Esophagus (tissue), 2 donors: ENCODE measurements around the gene SF3B3. TPM values are rescaled to one million over a fixed set of nuclear protein-coding genes. Genes with fewer than 3 reads are reported as not detected.

Experiments
- H3K27ac ChIP-seq, 2 donors: one replicate each; pipeline ENCODE4 v1.5.1; 2013; ENCODE audit warnings: low read depth in 2 of 2, mild to moderate bottlenecking in 2 of 2, inconsistent platforms in 1 of 2, low read length in 1 of 2, moderate library complexity in 1 of 2
- H3K27me3 ChIP-seq, 2 donors: one replicate each; pipeline ENCODE4 v1.6.1; 2013; ENCODE audit warnings: low read length in 2 of 2, control low read depth in 1 of 2, mild to moderate bottlenecking in 1 of 2; ENCODE audit not compliant: insufficient read depth in 2 of 2, control insufficient read depth in 1 of 2
- H3K36me3 ChIP-seq, 2 donors: one replicate each; pipeline ENCODE4 v1.6.1; 2013; ENCODE audit warnings: low read length in 1 of 2; ENCODE audit not compliant: control insufficient read depth in 2 of 2, insufficient read depth in 2 of 2
- H3K4me1 ChIP-seq, 2 donors: one replicate each; pipeline ENCODE4 v1.6.1; 2013; ENCODE audit warnings: low read length in 1 of 2; ENCODE audit not compliant: control insufficient read depth in 2 of 2, insufficient read depth in 2 of 2
- H3K4me3 ChIP-seq, 2 donors: one replicate each; pipeline ENCODE4 v1.5.1; 2013; ENCODE audit warnings: low read length in 2 of 2, mild to moderate bottlenecking in 2 of 2, low read depth in 1 of 2, moderate library complexity in 1 of 2
- H3K9me3 ChIP-seq, 2 donors: one replicate each; pipeline ENCODE4 v1.6.1; 2013; ENCODE audit warnings: mild to moderate bottlenecking in 2 of 2, low read depth in 1 of 2, low read length in 1 of 2, moderate library complexity in 1 of 2; ENCODE audit not compliant: control insufficient read depth in 2 of 2, insufficient read depth in 1 of 2
- WGBS, 2 donors: extraction: QIAGEN DNeasy Blood & Tissue Kit; methylation state at CpG; one replicate each; pipeline ENCODE4 v1.1.7; 2013; 5-methylcytosine and 5-hydroxymethylcytosine counted together
- polyA plus RNA-seq, 2 donors: library from polyadenylated mRNA; stranded (reverse); fragments of 200-250 nt; gene quantifications; one replicate each; pipeline ENCODE4 v1.2.3, GENCODE V29; 2013
- donor health status: healthy with polysubstance abuse.
- donor health status: Bipolar disorder and iron deficiency.

The SF3B3 gene
- polyA plus RNA-seq, 2 donors = 114 to 129 TPM

DNA sequence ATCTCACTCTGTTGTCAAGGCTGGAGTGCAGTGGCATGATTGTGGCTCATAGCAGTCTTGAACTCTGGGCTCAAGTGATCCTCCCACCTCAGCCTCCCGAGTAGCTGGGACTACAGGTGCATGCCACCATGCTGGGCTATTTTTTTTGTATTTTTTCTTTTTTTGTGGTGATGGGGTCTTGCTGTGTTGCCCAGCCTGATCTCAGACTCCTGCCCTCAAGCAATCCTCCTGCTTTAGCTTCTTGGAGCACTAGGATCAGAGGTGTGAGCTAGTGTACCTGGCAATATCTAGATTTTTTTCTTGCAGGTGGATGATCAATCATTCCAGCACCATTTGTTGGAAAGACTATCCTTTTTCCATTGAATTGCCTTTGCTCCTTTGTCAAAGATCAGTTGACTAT lies 69.9 kb downstream of the SF3B3 start:
- peaks cover 8 to 18% of the 10 kb centered on the region in 2 donors for H3K4me1 ChIP-seq
- no peaks in the 10 kb centered on the region for H3K27me3 ChIP-seq
- H3K4me3 ChIP-seq = no peak overlapping the region
- 84 to 95% methylated on average over 1 of the region's 1 CpG for WGBS, 2 donors
- no peaks in the 10 kb centered on the region for H3K9me3 ChIP-seq
- no peaks in the 10 kb centered on the region for H3K36me3 ChIP-seq
- H3K27ac ChIP-seq = peak overlapping the region in 1 of 2 donors; percentile 47

DNA sequence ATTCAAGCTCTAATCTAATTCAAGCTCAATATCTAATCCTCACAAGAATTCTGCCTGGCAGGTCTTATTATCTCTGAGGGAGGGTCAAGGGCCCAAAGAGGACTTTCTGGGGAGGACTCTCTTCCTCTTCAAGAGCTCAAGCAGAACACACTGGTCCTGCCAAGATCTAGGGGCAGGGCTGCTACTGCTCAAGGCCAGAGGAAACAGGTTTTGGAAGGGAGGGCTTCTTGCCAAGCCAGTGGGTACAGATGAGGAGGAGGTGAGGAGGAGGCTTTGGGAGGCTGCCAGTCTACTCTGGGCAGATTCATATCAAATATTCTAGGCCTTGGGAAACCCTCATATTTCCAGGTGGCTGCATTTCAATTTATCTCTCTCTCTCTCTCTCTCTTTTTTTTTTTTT lies 71.0 kb downstream of the SF3B3 start:
- Histone ChIP-seq H3K36me3 (no peaks in the 10 kb centered on the region), H3K27ac (peak overlapping the region; percentile 34 to 46), H3K9me3 (no peaks in the 10 kb centered on the region), H3K4me1 (peaks cover 8 to 18% of the 10 kb centered on the region in 2 donors), H3K27me3 (no peaks in the 10 kb centered on the region), H3K4me3 (no peak overlapping the region)

DNA sequence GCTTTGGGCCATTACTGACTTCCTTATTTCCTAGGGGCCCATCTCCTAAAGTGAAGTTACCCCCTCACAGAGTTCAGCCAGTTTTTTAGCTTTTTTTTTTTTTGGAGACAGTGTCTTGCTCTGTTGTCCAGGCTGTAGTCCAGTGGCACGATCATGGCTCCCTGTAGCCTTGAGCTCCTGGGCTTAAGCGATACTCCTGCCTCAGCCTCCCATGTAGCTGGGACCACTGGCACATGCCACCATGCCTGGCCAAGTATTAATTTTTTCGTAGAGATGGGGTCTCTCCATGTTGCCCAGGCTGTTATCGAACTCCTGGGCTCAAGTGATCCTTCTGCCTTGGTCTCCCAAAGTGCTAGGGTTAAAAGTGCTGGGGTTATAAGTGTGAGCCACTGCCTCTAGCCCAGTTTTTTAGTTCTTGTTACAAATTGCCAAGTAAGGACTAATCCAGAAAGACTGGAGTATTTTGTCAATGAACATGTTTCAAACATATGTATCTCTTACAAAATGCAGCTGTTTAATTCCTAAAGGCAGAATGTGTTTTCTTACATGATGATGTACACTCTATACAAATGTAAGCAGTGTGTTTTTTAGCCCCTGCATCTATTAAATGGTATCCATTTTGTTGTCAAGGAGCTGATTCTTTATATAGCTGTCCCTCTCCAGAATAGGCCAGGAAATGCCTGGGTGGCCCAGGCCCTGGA lies 73.7 kb downstream of the SF3B3 start:
- Histone ChIP-seq H3K27ac (no peak overlapping the region), H3K4me1 (peaks cover 0 to under 1% of the 10 kb centered on the region in 2 donors), H3K9me3 (no peaks in the 10 kb centered on the region), H3K4me3 (no peak overlapping the region), H3K36me3 (no peaks in the 10 kb centered on the region), H3K27me3 (no peaks in the 10 kb centered on the region)
- WGBS, 2 donors = 89 to 90% methylated on average over 4 of the region's 4 CpGs

DNA sequence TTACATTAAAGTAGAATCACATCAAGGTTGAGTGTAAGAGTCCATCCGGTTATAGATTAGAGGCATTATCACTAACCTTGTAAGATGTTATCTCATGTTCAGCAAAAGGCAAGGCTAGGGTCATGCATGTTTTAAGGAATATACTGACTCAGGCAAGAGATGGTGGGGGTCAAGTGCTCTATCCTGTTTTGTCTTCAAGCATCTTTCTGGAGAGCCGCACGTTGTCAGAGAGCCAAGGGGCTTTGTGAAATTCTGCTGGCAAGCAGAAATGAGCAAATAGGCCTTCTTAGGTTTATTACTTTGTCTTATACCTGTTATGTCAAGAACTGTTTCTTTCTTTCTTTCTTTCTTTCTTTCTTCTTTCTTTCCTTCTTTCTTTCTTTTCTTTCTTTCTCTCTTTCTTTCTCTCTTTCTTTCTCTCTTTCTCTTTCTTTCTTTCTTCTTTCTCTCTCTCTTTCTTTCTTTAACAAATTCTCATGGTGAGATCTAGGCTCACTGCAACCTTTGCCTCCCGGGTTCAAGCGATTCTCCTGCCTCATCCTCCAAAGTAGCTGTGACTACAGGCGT lies 75.4 kb downstream of the SF3B3 start:
- Histone ChIP-seq H3K36me3 (no peaks in the 10 kb centered on the region), H3K27ac (no peak overlapping the region), H3K4me1 (no peaks in the 10 kb centered on the region), H3K9me3 (no peaks in the 10 kb centered on the region), H3K4me3 (no peak overlapping the region), H3K27me3 (no peaks in the 10 kb centered on the region)
- 80 to 81% methylated on average over 6 of the region's 6 CpGs for WGBS, 2 donors

DNA sequence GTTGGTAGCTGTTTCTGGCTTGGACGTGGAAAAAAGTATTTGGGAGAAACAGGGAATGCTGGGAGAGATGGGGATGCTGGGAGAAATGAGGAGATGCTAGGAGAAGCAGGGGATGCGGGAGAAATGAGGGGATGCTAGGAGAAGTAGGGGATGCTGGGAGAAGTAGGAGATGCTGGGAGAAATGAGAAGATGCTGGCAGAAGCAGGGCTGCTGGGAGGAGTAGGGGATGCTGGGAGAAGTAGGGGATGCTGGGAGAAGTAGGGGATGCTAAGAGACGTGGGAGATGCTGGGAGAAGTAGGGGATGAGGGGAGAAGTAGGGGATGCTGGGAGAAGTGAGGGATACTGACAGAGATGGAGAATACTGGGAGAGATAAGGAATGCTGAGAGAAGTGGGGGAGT lies 77.1 kb downstream of the SF3B3 start:
- 78 to 88% methylated on average over 3 of the region's 3 CpGs for WGBS, 2 donors
- Histone ChIP-seq H3K4me1 (no peaks in the 10 kb centered on the region), H3K4me3 (no peak overlapping the region), H3K27me3 (no peaks in the 10 kb centered on the region), H3K27ac (no peak overlapping the region), H3K36me3 (no peaks in the 10 kb centered on the region), H3K9me3 (no peaks in the 10 kb centered on the region)

DNA sequence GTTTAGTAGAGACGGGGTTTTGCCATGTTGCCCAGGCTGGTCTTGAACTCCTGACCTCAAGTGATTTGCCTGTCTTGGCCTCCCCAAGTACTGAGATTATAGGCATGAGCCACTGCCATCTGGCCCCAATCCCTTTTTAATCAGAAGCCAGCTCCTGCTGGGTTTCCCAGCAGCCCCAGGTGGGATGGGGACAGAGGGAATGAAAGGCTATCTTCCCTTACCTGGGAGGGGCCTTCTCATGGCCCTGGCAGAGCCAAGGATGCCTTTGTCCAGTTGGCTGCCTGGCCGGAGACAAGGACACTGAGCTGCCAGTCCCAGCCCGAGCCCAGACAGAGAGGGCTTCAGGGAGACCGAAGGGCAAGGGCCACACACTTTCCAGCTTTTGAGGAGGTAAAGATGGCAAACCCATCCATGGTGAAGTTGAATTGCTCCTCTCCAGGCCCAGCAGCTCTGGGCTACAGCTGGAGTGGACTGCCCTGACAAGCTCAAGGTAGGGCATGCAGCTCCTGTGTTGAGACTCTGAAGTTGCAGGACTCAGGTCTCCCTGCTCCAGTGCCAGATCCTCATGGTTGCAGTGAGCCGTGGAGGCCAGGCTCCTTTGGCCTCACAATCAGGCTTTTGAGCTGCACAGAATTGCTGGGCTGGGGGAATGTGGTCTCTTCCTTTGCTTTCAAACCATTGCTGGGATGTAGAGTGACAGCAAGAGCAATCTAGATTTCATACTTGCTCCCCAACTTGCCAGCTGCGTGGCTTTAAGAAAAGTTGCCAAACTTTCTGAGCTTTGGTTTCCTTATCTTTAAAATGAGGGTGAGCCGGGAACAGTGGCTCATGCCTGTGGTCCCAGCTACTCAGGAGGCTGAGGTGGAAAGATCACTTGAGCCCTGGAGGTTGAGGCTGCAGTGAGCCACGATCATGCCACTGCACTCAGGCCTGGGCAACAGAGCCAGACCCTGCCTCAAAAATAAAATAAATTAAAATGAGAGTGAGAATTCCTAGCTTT lies 78.3 kb downstream of the SF3B3 start:
- Histone ChIP-seq H3K36me3 (no peaks in the 10 kb centered on the region), H3K4me3 (no peak overlapping the region), H3K9me3 (no peaks in the 10 kb centered on the region), H3K4me1 (no peaks in the 10 kb centered on the region), H3K27me3 (no peaks in the 10 kb centered on the region), H3K27ac (no peak overlapping the region)
- 75 to 79% methylated on average over 8 of the region's 8 CpGs for WGBS, 2 donors

DNA sequence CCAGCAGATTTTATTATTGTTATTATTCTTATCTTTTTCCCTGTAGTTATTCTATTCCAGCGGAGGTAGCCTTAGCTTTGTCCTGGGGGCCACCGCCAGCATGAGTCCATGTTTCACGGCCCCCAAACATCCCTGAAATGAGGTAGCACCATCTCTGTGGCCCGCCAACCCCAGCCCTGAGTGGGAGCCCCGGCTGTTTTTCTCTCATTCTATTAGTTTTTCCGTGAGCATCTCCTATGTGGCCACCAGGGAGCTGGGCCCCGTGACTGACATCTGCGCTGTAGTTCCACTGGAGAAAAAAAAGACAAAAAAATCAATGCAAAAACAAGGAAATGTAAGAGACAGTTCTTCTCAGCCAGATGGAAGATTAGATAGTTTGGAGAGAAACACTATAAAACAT lies 79.2 kb downstream of the SF3B3 start:
- Histone ChIP-seq H3K36me3 (no peaks in the 10 kb centered on the region), H3K27me3 (no peaks in the 10 kb centered on the region), H3K27ac (no peak overlapping the region), H3K4me3 (no peak overlapping the region), H3K9me3 (no peaks in the 10 kb centered on the region), H3K4me1 (no peaks in the 10 kb centered on the region)
- 77 to 83% methylated on average over 8 of the region's 8 CpGs for WGBS, 2 donors

DNA sequence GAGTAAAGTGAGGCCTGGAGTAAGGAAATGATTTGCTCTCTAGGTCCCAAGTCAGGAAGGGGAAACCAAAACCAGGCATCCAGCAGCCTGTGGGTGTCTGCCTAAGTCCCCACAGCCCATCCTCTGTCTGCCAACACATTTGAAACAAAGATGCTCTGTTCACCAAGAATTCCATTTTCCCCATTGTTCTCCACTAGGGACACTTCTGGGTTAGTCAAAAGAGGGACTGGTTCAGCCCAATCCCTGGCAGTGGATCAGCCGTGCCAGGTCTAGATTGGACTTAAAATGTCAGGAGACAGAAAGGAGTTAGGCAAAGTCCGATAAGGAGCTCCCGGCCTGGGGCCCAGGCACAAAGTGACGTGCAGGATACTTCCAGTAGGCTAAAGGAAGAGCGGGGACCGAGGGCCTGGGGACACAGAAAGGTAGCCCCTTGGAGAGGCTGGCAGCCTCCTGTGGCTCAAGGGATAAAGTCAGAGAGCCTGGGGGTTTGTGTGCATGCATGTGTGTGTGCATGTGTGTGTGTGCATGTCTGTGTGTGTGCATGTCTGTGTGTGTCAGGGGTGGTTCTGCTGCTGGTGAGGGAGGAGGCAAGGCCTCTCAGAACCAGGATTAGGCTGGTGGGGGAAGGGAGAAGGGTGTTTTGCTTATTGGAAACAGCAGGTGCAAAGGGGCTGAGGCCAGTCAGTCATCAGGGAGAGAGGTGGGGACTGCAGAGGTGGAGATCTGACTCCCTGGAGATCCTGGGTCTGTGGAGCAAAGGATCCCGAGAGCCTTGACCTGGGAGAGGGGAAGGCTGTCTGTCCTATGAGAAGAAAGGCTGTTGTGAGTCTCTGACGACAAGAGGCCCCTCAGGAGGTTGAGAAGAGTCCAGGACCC lies 81.0 kb downstream of the SF3B3 start:
- Histone ChIP-seq H3K27ac (no peak overlapping the region), H3K36me3 (peaks cover 0 to 2% of the 10 kb centered on the region in 2 donors), H3K4me3 (no peak overlapping the region), H3K27me3 (no peaks in the 10 kb centered on the region), H3K9me3 (no peaks in the 10 kb centered on the region), H3K4me1 (peaks cover 0 to 12% of the 10 kb centered on the region in 2 donors)
- WGBS, 2 donors = 83 to 87% methylated on average over 8 of the region's 8 CpGs

DNA sequence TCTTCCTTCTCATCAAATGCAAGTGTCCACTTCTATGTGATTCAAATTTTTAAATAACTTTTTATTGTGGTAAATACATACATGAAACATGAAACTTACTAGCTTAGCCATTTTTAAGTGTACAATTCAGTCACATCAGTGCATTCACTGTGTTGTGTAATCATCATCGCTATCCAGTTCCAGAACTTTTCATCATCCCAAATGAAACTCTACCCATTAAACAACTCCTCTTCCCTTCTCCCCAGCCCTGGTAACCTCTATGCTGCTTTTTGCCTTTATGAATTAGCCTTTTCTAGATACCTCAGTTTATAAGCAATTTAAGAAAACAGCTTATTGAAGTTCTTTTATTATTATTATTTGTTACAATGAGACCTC lies 81.7 kb downstream of the SF3B3 start:
- H3K4me3 ChIP-seq = no peak overlapping the region
- H3K36me3 ChIP-seq = peaks cover 0 to 2% of the 10 kb centered on the region in 2 donors
- H3K27ac ChIP-seq = no peak overlapping the region
- H3K27me3 ChIP-seq = no peaks in the 10 kb centered on the region
- H3K9me3 ChIP-seq = no peaks in the 10 kb centered on the region
- H3K4me1 ChIP-seq = peaks cover 0 to 12% of the 10 kb centered on the region in 2 donors
- 71 to 81% methylated on average over 1 of the region's 1 CpG for WGBS, 2 donors
